KBM-7 (cell line): Measurements from ENCODE around the gene HTR7.
"Not testable (repeated sequence)": the region's sequence is repeated elsewhere in the genome, so short reads cannot be mapped to it uniquely, and the experiment has no call there.

ENCODE experiments used
- DNase-seq: peaks from one replicate; pipeline ENCODE4 v3.0.0-alpha.2; 2015
- in situ Hi-C: fragments of 300-500 bp; cut with MboI; formaldehyde crosslinking; loops from 2 replicates; pipeline ENCODE4 v1.14.3; 2020; ENCODE audit warnings: low sequenced_read_pairs, low pct_unique_long_range_greater_than_20kb, mixed read lengths

The HTR7 gene

GRCh38 chr10:90817128-90817889, 40.5 kb downstream of the HTR7 start:
- in situ Hi-C loops, result no loop called here
- DNase-seq, result peak; percentile 15

GRCh38 chr10:90816466-90816865, 41.4 kb downstream of the HTR7 start:
- in situ Hi-C loops, result no loop called here
- DNase-seq, result no peak

- in situ Hi-C loops, result no loop called here
- no peak for DNase-seq
Observed at GRCh38 chr10:90813594-90814365, 44.1 kb downstream of the HTR7 start.

GRCh38 chr10:90807106-90807505, 50.7 kb downstream of the HTR7 start:
- in situ Hi-C loops, DNase-seq: not testable (repeated sequence)

- in situ Hi-C loops, result no loop called here
- no peak for DNase-seq
Observed at GRCh38 chr10:90806677-90807076, 51.2 kb downstream of the HTR7 start.

GRCh38 chr10:90805206-90805605, 52.6 kb downstream of the HTR7 start:
- in situ Hi-C loops, result no loop called here
- DNase-seq, result no peak

- DNase-seq, result no peak
- in situ Hi-C loops, result no loop called here
Observed at GRCh38 chr10:90804354-90804753, 53.5 kb downstream of the HTR7 start.

GRCh38 chr10:90801608-90802007, 56.2 kb downstream of the HTR7 start:
- DNase-seq, result no peak
- in situ Hi-C loops, result no loop called here

- DNase-seq, result no peak
- in situ Hi-C loops, result no loop called here
Observed at GRCh38 chr10:90800232-90800796, 57.5 kb downstream of the HTR7 start.

GRCh38 chr10:90799172-90799571, 58.7 kb downstream of the HTR7 start:
- in situ Hi-C loops, result no loop called here

GRCh38 chr10:90798482-90798881, 59.4 kb downstream of the HTR7 start:
- no peak for DNase-seq
- in situ Hi-C loops, result no loop called here

More at GRCh38 chr10:90799172-90799571, 58.7 kb downstream of the HTR7 start:
- no peak for DNase-seq

GRCh38 chr10:90790422-90790821, 67.4 kb downstream of the HTR7 start:
- in situ Hi-C loops, result no loop called here
- no peak for DNase-seq

GRCh38 chr10:90788968-90789367, 68.9 kb downstream of the HTR7 start:
- in situ Hi-C loops, result no loop called here
- no peak for DNase-seq

GRCh38 chr10:90788199-90788491, 69.7 kb downstream of the HTR7 start:
- in situ Hi-C loops, result no loop called here
- DNase-seq, result no peak

- in situ Hi-C loops, result no loop called here
- DNase-seq, result peak; percentile 20
Observed at GRCh38 chr10:90787393-90788198, 70.2 kb downstream of the HTR7 start.

- no peak for DNase-seq
- in situ Hi-C loops, result no loop called here
Observed at GRCh38 chr10:90785782-90786181, 72.1 kb downstream of the HTR7 start.

GRCh38 chr10:90784771-90785170, 73.1 kb downstream of the HTR7 start:
- in situ Hi-C loops, result no loop called here
- DNase-seq, result no peak

GRCh38 chr10:90780488-90780887, 77.4 kb downstream of the HTR7 start:
- in situ Hi-C loops, result no loop called here

GRCh38 chr10:90779548-90779947, 78.3 kb downstream of the HTR7 start:
- in situ Hi-C loops, result no loop called here
- peak; percentile 21 for DNase-seq

More at GRCh38 chr10:90780488-90780887, 77.4 kb downstream of the HTR7 start:
- no peak for DNase-seq

- in situ Hi-C loops, result no loop called here
Observed at GRCh38 chr10:90777621-90778020, 80.2 kb downstream of the HTR7 start.

More at GRCh38 chr10:90777621-90778020, 80.2 kb downstream of the HTR7 start:
- DNase-seq, result no peak
